ENCODE measurements around the gene TP53RK.

- TF ChIP-seq CTCF (IDR thresholded peaks at IDR 0.05) (no peak), EP300 (IDR thresholded peaks at IDR 0.05) (no peak), POLR2A (IDR thresholded peaks at IDR 0.05) (no peak)
Measured at GRCh38 chr20:46641424-46641823, 47.8 kb downstream of the TP53RK start.

Measured in suprapubic skin (tissue), 3 donors.